ENCODE measurements around the gene RAB27B. TPM values are rescaled to one million over a fixed set of nuclear protein-coding genes. Genes with fewer than 3 reads are reported as not detected.

Gene RAB27B, protein sequence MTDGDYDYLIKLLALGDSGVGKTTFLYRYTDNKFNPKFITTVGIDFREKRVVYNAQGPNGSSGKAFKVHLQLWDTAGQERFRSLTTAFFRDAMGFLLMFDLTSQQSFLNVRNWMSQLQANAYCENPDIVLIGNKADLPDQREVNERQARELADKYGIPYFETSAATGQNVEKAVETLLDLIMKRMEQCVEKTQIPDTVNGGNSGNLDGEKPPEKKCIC
- total RNA-seq (2022; extraction: Qiagen RNA extraction), result 10.4 to 14.7 TPM (median 12.6 TPM) in 5 replicates

DNA sequence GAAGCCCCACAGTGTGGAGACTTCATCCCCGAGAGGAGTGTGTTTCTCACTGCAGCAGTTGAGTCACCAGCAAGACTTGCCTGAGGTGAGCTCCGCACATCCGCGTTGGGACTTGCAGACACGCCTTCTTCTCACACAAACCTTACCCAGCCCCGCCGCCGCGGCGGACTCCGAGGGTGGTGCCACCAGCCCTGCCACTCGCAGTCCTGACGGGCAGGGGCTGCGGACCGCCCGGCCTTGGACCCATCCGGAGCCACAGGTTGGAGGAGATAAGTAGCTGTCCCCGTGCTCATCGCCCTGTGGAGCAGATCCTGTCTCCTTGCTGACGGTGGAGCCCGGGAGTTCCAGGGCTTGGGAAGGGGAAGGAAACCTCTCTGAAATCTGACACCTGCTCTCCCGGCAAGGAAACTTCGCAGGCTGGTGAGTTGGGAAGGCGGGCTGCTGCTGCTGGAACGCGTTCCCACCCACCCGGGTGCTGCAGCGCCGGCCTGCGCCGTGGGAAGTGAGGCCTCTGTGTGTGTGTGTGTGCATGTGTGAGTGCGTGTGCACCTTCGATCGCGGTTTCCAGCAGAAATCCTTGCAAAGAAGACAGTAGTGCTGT lies at the start of gene RAB27B:
RAB27B (plus strand) TSS at position 197 of the 601 bp plus-strand sequence. CDS start 49,109 bp downstream, outside the sequence.

Other genes with a start within 250 kb of the RAB27B start
- not detected in 5 replicates for gene DYNAP, start 237.2 kb upstream of the RAB27B start, total RNA-seq (2022; extraction: Qiagen RNA extraction)
- 2.6 to 4.4 TPM (median 3.8 TPM) in 5 replicates for gene CCDC68, start 131.0 kb downstream of the RAB27B start, total RNA-seq (2022; extraction: Qiagen RNA extraction)

Data from A549 treated with CORT108297 at 1 μM for 4 hours (cell line).